ENCODE results near the gene C1QTNF7.
A peak's percentile ranks its signal among the peaks of the same experiment; 100 is the strongest.

C1QTNF7 gene

GRCh38 chr4:15402974-15403373 is 24.9 kb upstream of the C1QTNF7 start:
- ATAC-seq, result no peak
- TF ChIP-seq CSDC2 (CRISPR knock-in tag; IDR thresholded peaks at IDR 0.05) (no peak), ESRRG (CRISPR knock-in tag; IDR thresholded peaks at IDR 0.05) (no peak), POU6F1 (CRISPR knock-in tag; IDR thresholded peaks at IDR 0.05; ENCODE audit: borderline replicate concordance, low read depth) (no peak), CSRNP3 (CRISPR knock-in tag; IDR thresholded peaks at IDR 0.05) (no peak), BACH2 (CRISPR knock-in tag; IDR thresholded peaks at IDR 0.05; ENCODE audit: borderline replicate concordance) (no peak), GLIS3 (CRISPR knock-in tag; IDR thresholded peaks at IDR 0.05) (no peak)

DNA sequence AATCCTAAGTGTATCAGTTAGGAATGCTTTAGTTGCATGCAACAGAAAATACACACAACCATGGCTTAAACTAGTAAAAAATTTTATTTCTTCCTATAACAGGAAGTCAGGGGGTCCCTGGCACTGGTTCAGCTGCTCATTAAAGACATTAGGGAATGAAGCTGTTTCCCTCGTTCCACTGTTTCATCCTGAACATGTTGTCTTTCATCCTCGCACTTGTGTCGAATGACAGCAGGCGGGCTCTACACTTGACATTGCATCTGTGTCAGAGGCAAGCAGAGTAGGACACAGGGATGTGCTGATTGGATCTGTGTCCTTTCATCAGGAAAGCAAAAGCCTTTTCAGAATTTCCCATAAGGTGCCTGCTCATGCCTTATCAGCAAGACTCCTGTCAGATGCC is 22.8 kb upstream of the C1QTNF7 start:
- no peak for ATAC-seq
- no peak for TF ChIP-seq ESRRG (CRISPR knock-in tag; IDR thresholded peaks at IDR 0.05)
- no peak for TF ChIP-seq ZNF8 (CRISPR knock-in tag; IDR thresholded peaks at IDR 0.05)
- TF ChIP-seq CREB5 (CRISPR knock-in tag; IDR thresholded peaks at IDR 0.05; ENCODE audit: low read depth), result no peak

DNA sequence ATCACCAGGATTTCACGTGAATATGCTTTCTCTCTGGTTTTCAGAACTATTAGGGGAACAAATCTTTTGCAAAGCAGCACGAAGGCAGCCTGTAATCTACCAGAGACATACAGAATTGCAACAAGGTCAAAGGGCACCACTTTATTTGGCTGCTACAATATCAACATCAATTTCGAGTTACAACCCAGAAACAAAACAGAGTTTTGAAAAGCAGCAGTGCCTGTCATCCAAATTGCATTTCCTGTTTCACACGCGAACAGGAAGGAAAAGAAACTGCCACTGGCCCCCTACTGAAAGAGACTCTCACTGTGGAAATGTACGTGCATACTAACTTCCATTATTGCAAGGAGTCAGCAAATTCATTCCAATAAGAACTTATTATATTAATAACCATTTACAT is 17.1 kb upstream of the C1QTNF7 start:
- ATAC-seq, result peak; percentile 60
- TF ChIP-seq CSRNP3 (CRISPR knock-in tag; IDR thresholded peaks at IDR 0.05) (no peak), SNAI2 (CRISPR knock-in tag; IDR thresholded peaks at IDR 0.05) (no peak), ZNF8 (CRISPR knock-in tag; IDR thresholded peaks at IDR 0.05) (no peak), ISL1 (CRISPR knock-in tag; IDR thresholded peaks at IDR 0.05) (no peak), ZC3H10 (CRISPR knock-in tag; IDR thresholded peaks at IDR 0.05) (no peak), PPARA (CRISPR knock-in tag; IDR thresholded peaks at IDR 0.05; ENCODE audit: borderline replicate concordance) (no peak), POU6F1 (CRISPR knock-in tag; IDR thresholded peaks at IDR 0.05; ENCODE audit: borderline replicate concordance, low read depth) (no peak), OSR1 (CRISPR knock-in tag; IDR thresholded peaks at IDR 0.05) (no peak), RARB (CRISPR knock-in tag; IDR thresholded peaks at IDR 0.05) (no peak), ARNTL (CRISPR knock-in tag; IDR thresholded peaks at IDR 0.05; ENCODE audit: borderline replicate concordance, low read depth) (no peak), ZFP3 (CRISPR knock-in tag; IDR thresholded peaks at IDR 0.05) (no peak), TOX (CRISPR knock-in tag; IDR thresholded peaks at IDR 0.05; ENCODE audit: borderline replicate concordance) (no peak), TCF4 (CRISPR knock-in tag; IDR thresholded peaks at IDR 0.05; ENCODE audit: borderline replicate concordance) (no peak), GLIS3 (CRISPR knock-in tag; IDR thresholded peaks at IDR 0.05) (no peak), CSDC2 (CRISPR knock-in tag; IDR thresholded peaks at IDR 0.05) (no peak), ZNF565 (CRISPR knock-in tag; conservative IDR thresholded peaks at IDR 0.05; ENCODE audit: low read depth) (no peak), TSHZ2 (CRISPR knock-in tag; IDR thresholded peaks at IDR 0.05) (no peak), ESRRG (CRISPR knock-in tag; IDR thresholded peaks at IDR 0.05) (no peak), ZFP30 (CRISPR knock-in tag; IDR thresholded peaks at IDR 0.05) (no peak), ZNF70 (CRISPR knock-in tag; IDR thresholded peaks at IDR 0.05) (no peak)

All from SK-N-SH treated with all-trans-retinoic acid at 6 μM for 48 hours (cell line).